HG03196 (cell line): ENCODE results near the gene NOXA1.
A peak's percentile ranks its signal among the peaks of the same experiment; 100 is the strongest.

Experiments used
- ATAC-seq: cut with Tn5 transposase; IDR thresholded peaks from one replicate; pipeline ENCODE4 v1.9.1; 2021; ENCODE audit not compliant: unreplicated experiment

Gene NOXA1

GRCh38 chr9:137453643-137454081 lies 30.5 kb downstream of the NOXA1 start:
- ATAC-seq, result peak; percentile 41

GRCh38 chr9:137454145-137454596 lies 31.0 kb downstream of the NOXA1 start:
- no peak for ATAC-seq

- no peak for ATAC-seq
These were observed 31.6 kb downstream of the NOXA1 start for GRCh38 chr9:137454597-137455358.

GRCh38 chr9:137455359-137455991 lies 32.3 kb downstream of the NOXA1 start:
- ATAC-seq, result no peak

GRCh38 chr9:137456061-137456863 lies 33.1 kb downstream of the NOXA1 start:
- no peak for ATAC-seq

GRCh38 chr9:137456864-137457405 lies 33.7 kb downstream of the NOXA1 start:
- no peak for ATAC-seq

GRCh38 chr9:137457406-137458193 lies 34.4 kb downstream of the NOXA1 start:
- no peak for ATAC-seq

- no peak for ATAC-seq
These were observed 35.3 kb downstream of the NOXA1 start for GRCh38 chr9:137458194-137459151.

- peak; percentile 57 for ATAC-seq
These were observed 36.0 kb downstream of the NOXA1 start, which contains the start of gene NSMF for GRCh38 chr9:137459152-137459600. Gene NSMF (minus strand): TSS chr9:137459334. CDS start chr9:137459102, 232 bp downstream.

GRCh38 chr9:137459601-137460362 lies 36.6 kb downstream of the NOXA1 start:
- no peak for ATAC-seq

GRCh38 chr9:137460363-137461315 lies 37.4 kb downstream of the NOXA1 start:
- no peak for ATAC-seq

- ATAC-seq, result no peak
These were observed 38.1 kb downstream of the NOXA1 start for GRCh38 chr9:137461316-137461662.

- peak; percentile 40 for ATAC-seq
These were observed 38.6 kb downstream of the NOXA1 start for GRCh38 chr9:137461663-137462395.

GRCh38 chr9:137462396-137462985 lies 39.3 kb downstream of the NOXA1 start:
- ATAC-seq, result no peak

- ATAC-seq, result no peak
These were observed 40.1 kb downstream of the NOXA1 start for GRCh38 chr9:137462986-137463930.
